HG02571 (cell line): Measurements from ENCODE around the gene SLITRK4.

ENCODE experiments used
- ATAC-seq: cut with Tn5 transposase; IDR thresholded peaks from one replicate; pipeline ENCODE4 v1.9.1; 2021; ENCODE audit warnings: mild to moderate bottlenecking, moderate library complexity; ENCODE audit not compliant: unreplicated experiment

Gene SLITRK4

DNA sequence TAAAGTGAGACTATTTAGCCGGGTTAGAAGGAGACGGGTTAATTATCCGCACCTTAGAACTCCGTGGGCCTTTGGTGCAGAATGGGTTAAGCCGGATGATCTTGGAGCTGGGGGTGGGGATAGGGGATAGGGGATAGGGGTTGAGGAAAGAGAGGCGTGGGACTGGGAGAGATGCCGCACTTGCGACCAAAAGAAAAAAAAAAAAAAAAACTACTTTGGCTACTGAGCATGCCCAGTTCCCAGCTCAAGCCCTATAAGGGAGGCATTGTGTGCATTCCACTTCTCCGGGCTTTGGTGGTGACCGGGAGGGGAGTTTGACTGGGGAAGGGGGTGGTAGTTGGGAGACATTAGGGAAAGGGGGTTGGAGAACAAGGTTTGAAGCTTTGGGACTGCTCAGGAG is at the start of gene SLITRK4:
SLITRK4 (minus strand) TSS at position 187 of the 400 bp plus-strand sequence. CDS start 4,993 bp downstream, outside the sequence.
- ATAC-seq: no peak

GRCh38 chrX:143683486-143683885 is 47.6 kb upstream of the SLITRK4 start:
- no peak for ATAC-seq

GRCh38 chrX:143674926-143675325 is 39.0 kb upstream of the SLITRK4 start:
- no peak for ATAC-seq

DNA sequence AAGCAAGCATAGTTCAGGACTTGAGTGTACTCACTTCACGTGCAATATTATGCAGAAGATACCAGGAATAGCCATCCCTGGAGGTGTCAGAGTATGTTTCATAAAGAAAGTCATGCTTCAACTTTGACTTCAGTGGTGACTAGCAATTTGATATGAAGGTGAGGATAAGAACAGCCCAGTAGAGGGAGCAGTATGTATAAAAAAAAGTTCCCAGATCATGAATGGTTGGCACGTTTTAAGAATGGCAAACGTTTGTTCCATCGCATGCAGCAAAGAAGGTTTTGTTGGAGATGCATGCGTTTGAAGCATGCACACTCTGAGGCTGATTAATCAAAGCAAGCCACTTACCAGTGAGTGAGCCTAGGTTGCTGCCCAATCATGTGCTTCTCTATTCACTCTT is 33.5 kb upstream of the SLITRK4 start:
- ATAC-seq: no peak

DNA sequence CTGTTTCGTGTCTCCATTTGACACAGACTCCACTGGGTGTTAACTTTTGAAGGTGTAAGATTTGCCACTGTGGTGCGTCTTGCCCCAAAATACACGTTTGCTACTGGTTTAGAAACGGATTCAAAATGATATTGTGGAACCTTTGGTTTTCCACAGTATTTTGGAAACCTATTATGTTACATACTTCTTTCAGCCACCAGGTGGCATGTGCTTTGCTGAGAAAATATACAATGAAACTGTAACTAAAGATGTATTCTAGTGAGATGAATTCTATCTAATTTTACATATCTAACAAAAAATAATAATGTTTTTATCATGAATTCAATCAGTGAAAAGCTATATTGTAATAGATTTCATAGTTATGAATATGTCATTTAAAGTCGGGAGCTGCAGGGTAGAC is 28.4 kb upstream of the SLITRK4 start:
- ATAC-seq: no peak

GRCh38 chrX:143663755-143664154 is 27.9 kb upstream of the SLITRK4 start:
- ATAC-seq: no peak

- ATAC-seq: no peak
Measured at GRCh38 chrX:143661286-143661685, 25.4 kb upstream of the SLITRK4 start.

DNA sequence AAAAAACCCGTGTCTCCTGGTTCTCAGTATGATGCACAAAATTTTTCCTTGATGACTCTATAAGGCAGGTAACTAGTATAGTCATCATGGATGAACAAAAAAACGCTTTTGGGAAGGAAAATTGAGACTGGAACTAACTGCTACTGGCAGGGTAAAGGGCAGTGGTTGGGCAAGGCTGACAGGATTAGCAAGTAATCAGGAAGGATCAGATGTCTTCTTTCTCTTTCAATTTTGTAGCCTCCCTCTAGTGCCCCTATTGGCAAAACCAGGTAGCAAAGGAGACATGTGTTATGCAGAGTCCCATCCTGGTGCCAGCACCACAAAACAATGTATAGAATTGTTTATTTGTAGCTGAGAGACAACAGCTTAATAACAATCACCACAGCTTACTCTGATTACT is 12.8 kb upstream of the SLITRK4 start:
- ATAC-seq: no peak

- ATAC-seq: no peak
Measured at GRCh38 chrX:143642426-143642825, 6.5 kb upstream of the SLITRK4 start.

DNA sequence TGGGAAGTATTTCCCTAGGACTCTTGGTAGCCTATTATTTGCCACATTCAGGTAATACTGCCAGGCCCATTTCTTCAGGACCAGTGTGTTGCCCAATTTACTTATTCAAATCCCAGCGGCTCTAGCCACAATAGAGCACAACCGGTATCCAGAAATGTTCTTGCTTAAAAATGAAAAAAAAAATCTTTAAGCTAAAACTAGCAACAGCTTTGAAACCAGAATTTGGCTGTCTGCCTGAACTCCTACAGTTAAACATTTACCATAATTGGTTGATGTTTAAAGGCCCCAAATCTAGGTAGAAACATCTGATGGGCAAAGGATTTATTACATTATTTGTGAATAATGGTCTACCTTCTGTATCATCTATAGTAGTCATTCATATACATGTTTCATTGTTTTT is 930 bp upstream of the SLITRK4 start:
- no peak for ATAC-seq

- ATAC-seq: no peak
Measured at GRCh38 chrX:143634663-143635455, 1.0 kb downstream of the SLITRK4 start.

DNA sequence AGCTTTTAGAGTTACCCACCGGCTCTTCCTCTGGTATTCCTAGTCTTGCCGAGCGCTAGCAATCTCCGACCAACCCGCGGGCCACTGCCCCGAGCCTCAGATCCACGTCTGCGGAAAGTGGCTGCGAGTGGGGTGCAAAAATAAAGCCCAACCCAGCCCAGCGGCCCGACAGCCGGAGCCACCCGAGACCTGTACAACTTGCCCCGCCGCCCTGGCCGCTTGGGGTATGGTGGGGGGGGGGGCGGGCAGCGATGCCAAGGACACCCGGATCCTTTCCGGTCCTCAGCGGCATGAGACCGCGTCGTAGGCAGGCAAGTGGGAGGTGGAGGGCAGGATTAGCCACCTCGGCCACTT is 1.6 kb downstream of the SLITRK4 start:
- no peak for ATAC-seq

GRCh38 chrX:143633461-143634308 is 2.2 kb downstream of the SLITRK4 start:
- no peak for ATAC-seq

- ATAC-seq: no peak
Measured at GRCh38 chrX:143632625-143633410, 3.1 kb downstream of the SLITRK4 start.

- no peak for ATAC-seq
Measured at GRCh38 chrX:143623657-143624056, 12.2 kb downstream of the SLITRK4 start.

DNA sequence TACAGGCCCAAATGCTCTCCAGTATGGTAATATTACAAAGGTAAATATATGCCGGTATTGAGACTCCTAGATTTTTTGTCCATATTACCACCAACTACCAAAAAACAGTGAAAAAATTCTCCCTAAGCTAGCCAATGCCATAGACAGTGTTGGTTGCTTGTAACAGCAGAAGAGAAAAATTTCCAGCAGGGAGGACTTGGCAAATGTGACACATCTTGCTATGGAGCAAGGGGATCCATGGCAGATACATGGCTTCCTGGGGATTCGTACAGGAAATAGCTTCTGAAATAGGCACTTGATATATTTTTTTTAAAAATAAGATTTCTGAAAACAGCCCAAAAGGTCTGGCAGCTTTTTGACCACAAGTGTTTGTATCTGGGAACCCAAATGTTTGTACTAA is 14.6 kb downstream of the SLITRK4 start:
- no peak for ATAC-seq

DNA sequence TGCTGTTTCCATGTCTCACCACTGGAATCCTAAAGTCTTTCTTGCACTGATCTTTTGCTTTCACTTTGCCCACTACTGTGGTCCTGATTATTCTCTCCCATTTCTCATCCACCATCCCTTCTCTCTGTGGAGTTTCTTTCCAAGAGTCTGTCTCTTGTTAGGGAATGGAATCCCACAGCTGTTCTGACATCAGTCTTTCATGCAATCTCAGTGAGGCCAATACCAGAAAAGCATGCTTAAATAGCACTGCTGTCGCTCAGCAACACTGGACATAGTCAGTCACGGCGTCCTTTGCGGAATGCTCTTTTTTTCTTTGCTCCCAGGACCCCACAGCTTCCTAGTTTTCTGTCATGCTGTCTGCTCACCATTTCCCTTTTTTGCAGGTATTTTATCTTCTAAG is 20.1 kb downstream of the SLITRK4 start:
- no peak for ATAC-seq

DNA sequence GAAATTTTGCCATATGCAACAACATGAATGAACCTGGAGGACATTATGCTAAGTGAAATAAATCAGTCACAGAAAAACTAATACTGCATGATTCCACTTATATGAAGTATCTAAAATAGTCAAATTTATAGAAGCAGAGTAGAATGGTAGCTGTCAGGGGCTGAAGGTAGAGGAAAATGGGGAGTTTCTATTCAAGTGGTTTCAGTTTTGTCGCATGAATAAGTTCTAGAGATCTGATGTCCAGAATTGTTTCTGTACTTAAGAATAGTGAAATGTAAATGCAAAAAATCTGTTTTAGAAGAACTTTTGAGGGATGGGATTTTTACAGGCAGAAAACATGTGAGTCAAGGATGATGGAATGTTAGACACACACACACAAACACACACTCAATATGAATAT is 34.1 kb downstream of the SLITRK4 start:
- ATAC-seq: no peak

GRCh38 chrX:143581240-143581639 is 54.7 kb downstream of the SLITRK4 start:
- no peak for ATAC-seq

- ATAC-seq: no peak
Measured at GRCh38 chrX:143580266-143580665, 55.6 kb downstream of the SLITRK4 start.
